Mesothelial cell of epicardium (in vitro differentiated cells): ENCODE data around the gene FAM120C. TPM values are rescaled to one million over a fixed set of nuclear protein-coding genes. Genes with fewer than 3 reads are reported as not detected.
A peak's percentile ranks its signal among the peaks of the same experiment; 100 is the strongest.

Source experiments
- DNase-seq, 2 experiments: peaks; one replicate each; pipeline ENCODE4 v3.0.0; 2021; ENCODE audit warnings: low spot score in 2 of 2; ENCODE audit not compliant: unreplicated experiment in 2 of 2
- H3K27ac Mint-ChIP-seq: 2 replicates; pipeline ENCODE4 v1.8.0; 2021; ENCODE audit warnings: mixed read lengths
- H3K27me3 Mint-ChIP-seq: 2 replicates; pipeline ENCODE4 v1.8.0; 2021; ENCODE audit warnings: low read depth, mixed read lengths
- H3K36me3 Mint-ChIP-seq: 2 replicates; pipeline ENCODE4 v1.8.0; 2021; ENCODE audit warnings: mixed read lengths
- H3K4me1 Mint-ChIP-seq: 2 replicates; pipeline ENCODE4 v1.8.0; 2021; ENCODE audit warnings: mixed read lengths
- H3K4me3 Mint-ChIP-seq: 2 replicates; pipeline ENCODE4 v1.8.0; 2021; ENCODE audit warnings: mild to moderate bottlenecking, moderate library complexity, mixed read lengths
- H3K9me3 Mint-ChIP-seq: 2 replicates; pipeline ENCODE4 v1.8.0; 2021; ENCODE audit warnings: mixed read lengths
- total RNA-seq: library from RNA; stranded (reverse); gene quantifications from 3 replicates; pipeline ENCODE4 v1.2.1, GENCODE V29; 2021
- TF ChIP-seq, protein P1 (sequence below): fragments of 200-600 bp; sonication (generic); IDR thresholded peaks from one replicate; pipeline ENCODE4 v1.5.0; 2021; ENCODE audit warnings: antibody characterized with exemption; ENCODE audit not compliant: unreplicated experiment

Gene FAM120C, protein sequence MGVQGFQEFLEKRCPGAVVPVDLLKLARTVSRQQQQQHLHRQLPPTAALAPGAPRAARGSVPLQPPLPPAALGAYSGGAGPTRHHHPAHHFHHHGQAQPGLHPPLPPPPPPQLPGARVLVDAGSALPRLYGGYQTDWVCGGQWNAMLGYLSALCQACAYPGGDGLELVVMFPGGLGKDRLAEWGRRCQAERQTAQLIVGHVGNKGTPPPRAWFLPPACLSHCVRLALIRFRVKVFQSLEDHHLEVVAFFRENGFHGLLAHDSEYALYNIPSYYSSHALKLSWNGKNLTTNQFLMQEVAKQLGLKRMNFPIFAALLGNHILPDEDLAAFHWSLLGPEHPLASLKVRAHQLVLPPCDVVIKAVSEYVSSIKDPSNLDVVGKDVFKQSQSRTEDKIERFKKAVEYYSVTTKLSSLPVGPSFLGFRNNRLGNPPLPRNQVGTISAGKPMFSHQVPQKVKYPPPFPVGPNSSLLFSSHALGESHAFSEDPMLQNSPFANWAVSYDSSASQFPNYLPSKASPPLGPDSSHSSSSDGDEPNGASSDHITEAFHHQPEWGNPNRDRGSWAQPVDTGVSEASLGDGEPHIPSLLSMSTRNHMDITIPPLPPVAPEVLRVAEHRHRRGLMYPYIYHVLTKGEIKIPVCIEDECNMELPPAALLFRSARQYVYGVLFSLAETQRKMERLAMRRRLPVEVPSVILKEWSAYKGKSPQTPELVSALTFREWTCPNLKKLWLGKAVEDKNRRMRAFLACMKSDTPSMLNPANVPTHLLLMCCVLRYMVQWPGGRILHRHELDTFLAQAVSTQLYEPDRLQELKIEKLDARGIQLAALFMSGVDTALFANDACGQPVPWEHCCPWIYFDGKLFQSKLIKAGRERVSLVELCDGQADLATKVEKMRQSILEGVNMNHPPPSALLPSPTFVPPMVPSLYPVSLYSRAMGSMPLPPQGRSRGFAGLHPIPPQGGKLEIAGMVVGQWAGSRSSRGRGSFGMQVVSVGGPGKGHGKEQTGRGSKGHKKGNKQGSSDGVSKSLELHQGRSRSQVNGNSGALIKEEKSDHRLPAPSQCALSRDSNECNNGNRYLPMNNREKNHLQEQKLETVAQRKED
- 12.5 to 16.1 TPM (median 13.8 TPM) in 3 replicates for total RNA-seq

DNA sequence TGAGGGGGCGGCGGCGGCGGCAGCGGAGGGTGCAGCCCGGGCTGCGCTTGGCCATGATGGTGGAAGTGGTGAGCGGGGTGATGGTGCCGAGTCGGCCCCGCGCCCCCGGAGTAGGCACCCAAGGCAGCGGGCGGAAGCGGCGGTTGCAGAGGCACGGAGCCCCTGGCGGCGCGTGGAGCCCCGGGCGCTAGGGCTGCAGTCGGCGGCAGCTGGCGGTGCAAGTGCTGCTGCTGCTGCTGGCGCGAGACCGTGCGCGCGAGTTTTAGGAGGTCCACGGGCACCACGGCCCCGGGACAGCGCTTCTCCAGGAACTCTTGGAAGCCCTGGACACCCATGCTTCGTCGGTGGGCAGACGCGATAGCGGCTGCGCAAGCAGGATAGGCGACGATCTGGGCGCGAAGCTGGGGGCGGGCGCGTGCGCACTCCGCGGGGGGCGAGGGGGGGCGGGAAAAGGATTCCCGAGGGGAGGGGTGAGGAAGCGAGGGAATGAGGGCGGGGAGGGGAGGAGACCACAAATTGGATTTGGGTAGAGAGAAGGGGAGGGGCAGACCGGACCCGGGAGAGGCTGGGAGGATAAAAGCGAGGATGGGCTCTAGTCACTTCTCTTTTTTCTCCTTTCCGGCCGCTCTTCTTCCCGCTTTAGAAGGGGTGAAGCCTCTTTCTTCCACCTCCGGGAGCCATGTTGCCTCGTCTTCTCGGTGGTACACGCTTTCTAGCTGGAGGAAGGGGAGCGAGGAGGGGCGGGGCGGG, at the start of gene FAM120C:
Gene FAM120C, minus strand, starts transcription at position 391 of the 750 bp plus-strand sequence. Its CDS starts 56 bp downstream, at position 335.
- Mint-ChIP-seq H3K4me3 (peak within 1 kb of the TSS; percentile 74), H3K27ac (peak within 1 kb of the TSS; percentile 90), H3K4me1 (peaks cover 36% of the 10 kb centered on the region), H3K27me3 (no peaks in the 10 kb centered on the region), H3K36me3 (no peaks in the 10 kb centered on the region), H3K9me3 (peaks cover 17% of the 10 kb centered on the region)
- TF ChIP-seq, protein P1, sequence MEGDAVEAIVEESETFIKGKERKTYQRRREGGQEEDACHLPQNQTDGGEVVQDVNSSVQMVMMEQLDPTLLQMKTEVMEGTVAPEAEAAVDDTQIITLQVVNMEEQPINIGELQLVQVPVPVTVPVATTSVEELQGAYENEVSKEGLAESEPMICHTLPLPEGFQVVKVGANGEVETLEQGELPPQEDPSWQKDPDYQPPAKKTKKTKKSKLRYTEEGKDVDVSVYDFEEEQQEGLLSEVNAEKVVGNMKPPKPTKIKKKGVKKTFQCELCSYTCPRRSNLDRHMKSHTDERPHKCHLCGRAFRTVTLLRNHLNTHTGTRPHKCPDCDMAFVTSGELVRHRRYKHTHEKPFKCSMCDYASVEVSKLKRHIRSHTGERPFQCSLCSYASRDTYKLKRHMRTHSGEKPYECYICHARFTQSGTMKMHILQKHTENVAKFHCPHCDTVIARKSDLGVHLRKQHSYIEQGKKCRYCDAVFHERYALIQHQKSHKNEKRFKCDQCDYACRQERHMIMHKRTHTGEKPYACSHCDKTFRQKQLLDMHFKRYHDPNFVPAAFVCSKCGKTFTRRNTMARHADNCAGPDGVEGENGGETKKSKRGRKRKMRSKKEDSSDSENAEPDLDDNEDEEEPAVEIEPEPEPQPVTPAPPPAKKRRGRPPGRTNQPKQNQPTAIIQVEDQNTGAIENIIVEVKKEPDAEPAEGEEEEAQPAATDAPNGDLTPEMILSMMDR = no peak
- peak; percentile 34 to 57 for DNase-seq

DNA sequence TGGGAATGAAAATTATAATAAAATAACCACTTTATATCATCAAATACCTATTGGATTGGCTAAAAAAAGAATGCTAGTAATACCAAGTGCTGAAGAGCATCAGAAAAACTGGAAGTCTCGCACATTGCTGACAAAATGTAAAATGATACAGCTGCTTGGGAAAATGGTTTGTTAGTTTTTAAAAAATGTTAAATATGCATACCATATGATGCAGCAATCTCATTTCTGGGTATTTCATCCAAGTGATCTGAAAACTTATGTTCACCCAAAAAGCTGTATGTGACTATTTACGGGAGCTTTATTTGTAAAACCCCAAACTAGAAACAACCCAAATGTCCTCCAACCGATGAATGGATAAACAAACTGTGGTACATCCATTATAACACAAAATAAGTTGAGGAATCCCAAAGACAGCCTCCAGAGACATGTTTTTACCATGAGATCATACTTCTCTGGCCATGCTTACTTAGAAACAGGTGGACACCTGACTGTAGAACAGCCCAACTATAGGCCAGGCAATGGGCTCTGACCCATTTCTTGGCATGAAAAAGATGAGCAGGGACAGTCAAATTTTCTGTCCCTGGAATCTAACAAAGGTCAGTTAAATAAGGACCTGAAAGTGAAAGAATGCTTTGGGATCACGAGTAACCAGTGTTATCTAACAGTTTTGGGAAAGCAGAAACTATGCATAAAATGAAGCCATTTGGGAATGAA, 47.5 kb upstream of the FAM120C start:
- Mint-ChIP-seq H3K4me3 (no peak overlapping the region), H3K27ac (no peak overlapping the region), H3K4me1 (no peaks in the 10 kb centered on the region)

DNA sequence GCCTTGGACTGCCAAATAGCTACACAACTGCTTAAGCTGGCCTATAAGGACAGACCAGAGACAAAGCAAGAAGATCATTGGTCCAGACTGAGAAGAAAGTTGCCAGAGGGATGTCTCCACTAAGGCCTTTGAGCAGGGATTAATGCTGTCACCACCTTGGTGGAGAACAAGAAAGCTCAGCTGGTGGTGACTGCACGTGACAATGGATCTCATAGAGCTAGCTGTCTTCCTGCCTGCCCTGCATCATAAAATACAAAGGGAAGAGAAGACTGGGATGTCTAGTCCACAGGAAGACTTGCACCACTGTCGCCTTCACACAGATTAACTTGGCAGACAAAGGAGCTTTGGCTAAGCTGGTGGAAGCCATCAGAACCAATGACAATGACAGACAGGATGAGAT, 40.5 kb upstream of the FAM120C start:
- DNase-seq = no peak
- Mint-ChIP-seq H3K36me3 (peaks cover 15% of the 10 kb centered on the region), H3K4me3 (no peak overlapping the region), H3K4me1 (no peaks in the 10 kb centered on the region), H3K27ac (no peak overlapping the region), H3K9me3 (peaks cover 18% of the 10 kb centered on the region), H3K27me3 (no peaks in the 10 kb centered on the region)
- TF ChIP-seq, protein P1 = no peak

More for the DNA sequence above, 47.5 kb upstream of the FAM120C start:
- peaks cover 28% of the 10 kb centered on the region for H3K9me3 Mint-ChIP-seq
- H3K36me3 Mint-ChIP-seq = peaks cover 21% of the 10 kb centered on the region
- TF ChIP-seq, protein P1 = no peak
- no peaks in the 10 kb centered on the region for H3K27me3 Mint-ChIP-seq
- DNase-seq = no peak

DNA sequence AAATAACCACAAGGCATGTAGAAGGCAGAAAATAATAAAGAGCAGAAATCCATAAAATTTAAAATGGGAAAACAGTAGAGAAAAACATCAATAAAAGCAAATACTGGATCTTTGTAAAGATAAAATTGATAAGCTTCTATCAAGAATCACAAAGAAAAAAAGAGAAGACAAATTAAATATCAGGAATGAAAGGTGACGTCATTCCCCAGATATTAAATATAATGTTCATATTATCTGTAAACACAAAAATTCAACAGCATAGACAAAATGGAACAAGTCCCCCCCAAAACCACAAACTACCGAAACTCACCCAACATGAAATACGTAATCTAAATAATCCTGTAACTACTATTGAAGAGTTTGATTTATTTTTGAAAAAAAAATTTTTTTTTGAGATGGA, 30.5 kb upstream of the FAM120C start:
- Mint-ChIP-seq H3K36me3 (peaks cover 16% of the 10 kb centered on the region), H3K27ac (no peak overlapping the region), H3K9me3 (peaks cover 22% of the 10 kb centered on the region), H3K27me3 (no peaks in the 10 kb centered on the region), H3K4me1 (no peaks in the 10 kb centered on the region), H3K4me3 (no peak overlapping the region)
- no peak for DNase-seq
- TF ChIP-seq, protein P1 = no peak

DNA sequence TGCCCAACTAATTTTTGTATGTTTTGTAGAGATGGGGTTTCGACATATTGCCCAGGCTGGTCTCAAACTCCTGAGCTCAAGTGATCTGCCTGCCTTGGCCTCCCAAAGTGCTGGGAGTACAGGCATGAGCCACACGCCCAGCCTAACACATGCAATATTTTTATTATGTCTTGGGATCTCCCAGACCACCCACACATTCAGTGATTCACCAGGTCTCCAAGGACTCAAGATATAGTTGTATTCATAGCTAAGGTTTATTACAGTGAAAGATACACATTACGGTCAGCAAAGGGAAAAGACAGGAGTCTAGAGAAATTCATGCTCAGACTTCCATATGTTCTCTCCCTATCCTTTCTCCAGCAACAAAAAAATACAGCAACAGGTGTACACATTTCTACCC, 25.5 kb upstream of the FAM120C start:
- DNase-seq = no peak
- H3K27ac Mint-ChIP-seq = no peak overlapping the region
- H3K9me3 Mint-ChIP-seq = peaks cover 19% of the 10 kb centered on the region
- no peak overlapping the region for H3K4me3 Mint-ChIP-seq
- no peaks in the 10 kb centered on the region for H3K4me1 Mint-ChIP-seq
- H3K27me3 Mint-ChIP-seq = no peaks in the 10 kb centered on the region
- TF ChIP-seq, protein P1 = no peak
- H3K36me3 Mint-ChIP-seq = peaks cover 5% of the 10 kb centered on the region
